H9 (cell line): Measurements from ENCODE around the gene CCDC12. TPM values are rescaled to one million over a fixed set of nuclear protein-coding genes. Genes with fewer than 3 reads are reported as not detected.

Experiments
- DNase-seq: peaks from one replicate; pipeline ENCODE4 v3.0.0-alpha.2; 2017
- H2AFZ ChIP-seq: one replicate; pipeline ENCODE4 v1.6.1; 2013; ENCODE audit warnings: mild to moderate bottlenecking, low read length, control low read depth, moderate library complexity
- H2AK5ac ChIP-seq: 2 replicates; pipeline ENCODE4 v1.6.1; 2013; ENCODE audit warnings: low read length, control low read depth, mixed read lengths; ENCODE audit not compliant: insufficient read length
- H2BK120ac ChIP-seq: one replicate; pipeline ENCODE4 v1.6.1; 2013; ENCODE audit warnings: low read depth, mild to moderate bottlenecking, low read length, control low read depth, inconsistent platforms; ENCODE audit not compliant: poor library complexity, severe bottlenecking
- H2BK12ac ChIP-seq: 2 replicates; pipeline ENCODE4 v1.6.1; 2013; ENCODE audit warnings: low read length, control low read depth, mixed read lengths, low read depth; ENCODE audit not compliant: insufficient read length
- H2BK15ac ChIP-seq: 2 replicates; pipeline ENCODE4 v1.6.1; 2013; ENCODE audit warnings: low read depth, low read length, control low read depth
- H2BK20ac ChIP-seq: one replicate; pipeline ENCODE4 v1.6.1; 2013; ENCODE audit warnings: low read depth, mild to moderate bottlenecking, low read length, control low read depth, inconsistent platforms; ENCODE audit not compliant: poor library complexity, severe bottlenecking
- H2BK5ac ChIP-seq: 2 replicates; pipeline ENCODE4 v1.6.1; 2013; ENCODE audit warnings: low read length, control low read depth, mixed read lengths; ENCODE audit not compliant: insufficient read length
- H3K14ac ChIP-seq: 2 replicates; pipeline ENCODE4 v1.6.1; 2013; ENCODE audit warnings: low read length, control low read depth; ENCODE audit not compliant: insufficient read depth
- H3K18ac ChIP-seq: 2 replicates; pipeline ENCODE4 v1.6.1; 2013; ENCODE audit warnings: low read depth, mild to moderate bottlenecking, mixed read lengths, low read length, control low read depth; ENCODE audit not compliant: insufficient read length
- H3K23ac ChIP-seq: 2 replicates; pipeline ENCODE4 v1.6.1; 2013; ENCODE audit warnings: low read length, control low read depth, mixed read lengths, low read depth; ENCODE audit not compliant: insufficient read length
- H3K23me2 ChIP-seq: 2 replicates; pipeline ENCODE4 v1.6.1; 2013; ENCODE audit warnings: low read depth, mild to moderate bottlenecking, mixed read lengths, low read length, control low read depth; ENCODE audit not compliant: insufficient read length, poor library complexity, severe bottlenecking
- H3K27ac ChIP-seq: 2 replicates; pipeline ENCODE4 v1.5.1; 2013; ENCODE audit warnings: low read length, control low read depth, mixed read lengths, low read depth; ENCODE audit not compliant: insufficient read length
- H3K27me3 ChIP-seq: 2 replicates; pipeline ENCODE4 v1.6.1; 2013; ENCODE audit warnings: low read length, control low read depth, inconsistent platforms; ENCODE audit not compliant: insufficient read depth
- H3K4ac ChIP-seq: 2 replicates; pipeline ENCODE4 v1.6.1; 2013; ENCODE audit warnings: low read depth, mild to moderate bottlenecking, control low read depth, inconsistent platforms, low read length, moderate library complexity
- H3K4me1 ChIP-seq: 2 replicates; pipeline ENCODE4 v1.6.1; 2013; ENCODE audit warnings: low read length, control low read depth, inconsistent platforms; ENCODE audit not compliant: insufficient read depth
- H3K4me2 ChIP-seq: 2 replicates; pipeline ENCODE4 v1.6.1; 2013; ENCODE audit warnings: low read length, control low read depth, mixed read lengths; ENCODE audit not compliant: insufficient read length, insufficient read depth
- H3K56ac ChIP-seq: 2 replicates; pipeline ENCODE4 v1.6.1; 2013; ENCODE audit warnings: low read depth, mild to moderate bottlenecking, mixed read lengths, low read length, control low read depth; ENCODE audit not compliant: insufficient read length
- H3K79me1 ChIP-seq: 2 replicates; pipeline ENCODE4 v1.6.1; 2013; ENCODE audit warnings: low read depth, mild to moderate bottlenecking, moderate library complexity, low read length, control low read depth, inconsistent platforms; ENCODE audit not compliant: insufficient read depth, poor library complexity, severe bottlenecking
- H3K79me2 ChIP-seq: 2 replicates; pipeline ENCODE4 v1.6.1; 2013; ENCODE audit warnings: low read length, control low read depth, inconsistent platforms; ENCODE audit not compliant: insufficient read depth
- H3K9ac ChIP-seq: 2 replicates; pipeline ENCODE4 v1.6.1; 2013; ENCODE audit warnings: low read length, control low read depth, mixed read lengths; ENCODE audit not compliant: insufficient read length; ENCODE audit errors: extremely low read depth
- H3K9me3 ChIP-seq: one replicate; pipeline ENCODE4 v1.6.1; 2013; ENCODE audit warnings: low read depth, low read length, inconsistent platforms; ENCODE audit not compliant: control insufficient read depth
- H3T11ph ChIP-seq: one replicate; pipeline ENCODE4 v1.6.1; 2013; ENCODE audit warnings: mild to moderate bottlenecking, low read length, control low read depth, inconsistent platforms
- H4K20me1 ChIP-seq: one replicate; pipeline ENCODE4 v1.6.1; 2013; ENCODE audit not compliant: control insufficient read depth, insufficient read length, insufficient read depth
- H4K5ac ChIP-seq: 2 replicates; pipeline ENCODE4 v1.6.1; 2013; ENCODE audit warnings: low read depth, mild to moderate bottlenecking, mixed read lengths, low read length, control low read depth; ENCODE audit not compliant: insufficient read length
- H4K8ac ChIP-seq: replicated peaks from 2 replicates; pipeline ENCODE4 v1.6.1; 2013; ENCODE audit warnings: low read length, control low read depth, mixed read lengths, low read depth; ENCODE audit not compliant: insufficient read length
- H4K91ac ChIP-seq: 2 replicates; pipeline ENCODE4 v1.6.1; 2013; ENCODE audit warnings: low read depth, mild to moderate bottlenecking, moderate library complexity, mixed read lengths, low read length, control low read depth; ENCODE audit not compliant: insufficient read length
- H3K27ac Mint-ChIP-seq, 3 experiments: 2 replicates in 2 of 3; 3 replicates in 1 of 3; pipeline ENCODE4 v1.8.0; 2020 to 2021; ENCODE audit warnings: mixed read lengths in 3 of 3, mild to moderate bottlenecking in 1 of 3, moderate library complexity in 1 of 3
- H3K27me3 Mint-ChIP-seq: 2 replicates; pipeline ENCODE4 v1.8.0; 2021; ENCODE audit warnings: low read depth, mild to moderate bottlenecking, moderate library complexity, mixed read lengths
- H3K36me3 Mint-ChIP-seq, 3 experiments: 2 replicates in 2 of 3; 3 replicates in 1 of 3; pipeline ENCODE4 v1.8.0; 2020 to 2021; ENCODE audit warnings: low read depth in 3 of 3, mixed read lengths in 3 of 3; ENCODE audit not compliant: insufficient read depth in 1 of 3
- H3K4me1 Mint-ChIP-seq, 2 experiments: 2 replicates each; pipeline ENCODE4 v1.8.0; 2020; ENCODE audit warnings: mixed read lengths in 2 of 2
- H3K4me3 Mint-ChIP-seq, 2 experiments: 2 replicates in 1 of 2; 3 replicates in 1 of 2; pipeline ENCODE4 v1.8.0; 2020 to 2021; ENCODE audit warnings: mild to moderate bottlenecking in 2 of 2, mixed read lengths in 2 of 2, moderate library complexity in 1 of 2
- H3K9me3 Mint-ChIP-seq, 2 experiments: 2 replicates in 1 of 2; 3 replicates in 1 of 2; pipeline ENCODE4 v1.8.0; 2020; ENCODE audit warnings: mild to moderate bottlenecking in 2 of 2, mixed read lengths in 2 of 2, moderate library complexity in 1 of 2
- CTCF ChIP-seq: fragments of 200-600 bp; sonication (generic); conservative IDR thresholded peaks from 3 replicates; pipeline ENCODE4 v1.8.0; 2021; ENCODE audit warnings: antibody characterized with exemption, mild to moderate bottlenecking
- total RNA-seq: library from RNA; stranded (reverse); gene quantifications from 2 replicates; pipeline ENCODE4 v1.2.1, GENCODE V29; 2021

Gene CCDC12
- total RNA-seq, 1 experiment from 2014 or later: 54.0 TPM

- no peaks in the 10 kb centered on the region for H3K9me3 ChIP-seq
- no peak overlapping the region; a peak in 2 of 7 replicates for H3K27ac Mint-ChIP-seq
- no peak overlapping the region for H2AK5ac ChIP-seq
- no peak overlapping the region for H4K91ac ChIP-seq
- no peaks in the 10 kb centered on the region for H3K79me2 ChIP-seq
- no peak overlapping the region for H3K4ac ChIP-seq
- H3T11ph ChIP-seq: no peak overlapping the region
- no peak overlapping the region for H3K4me2 ChIP-seq
- H3K27ac ChIP-seq: no peak overlapping the region
- H3K23me2 ChIP-seq: no peaks in the 10 kb centered on the region
- no peak overlapping the region for H3K23ac ChIP-seq
- H3K27me3 Mint-ChIP-seq: no peaks in the 10 kb centered on the region
- no peaks in the 10 kb centered on the region for H3K27me3 ChIP-seq
- H3K4me1 Mint-ChIP-seq: peaks cover 20 to 25% of the 10 kb centered on the region in 2 experiments
- no peak overlapping the region for H2BK12ac ChIP-seq
- H3K79me1 ChIP-seq: no peaks in the 10 kb centered on the region
- H4K5ac ChIP-seq: no peak overlapping the region
- no peak for TF ChIP-seq CTCF
- no peaks in the 10 kb centered on the region for H3K9me3 Mint-ChIP-seq
- no peak overlapping the region for H2BK15ac ChIP-seq
- H4K8ac ChIP-seq: no peak overlapping the region
- peaks cover 5 to 37% (median 37%) of the 10 kb centered on the region in 3 experiments; a peak in 6 of 7 replicates for H3K36me3 Mint-ChIP-seq
- H3K56ac ChIP-seq: no peak overlapping the region
- H4K20me1 ChIP-seq: no peaks in the 10 kb centered on the region
- H2AFZ ChIP-seq: no peak overlapping the region
- H2BK5ac ChIP-seq: no peak overlapping the region
- DNase-seq: no peak
- no peak overlapping the region for H2BK120ac ChIP-seq
- no peaks in the 10 kb centered on the region for H3K4me1 ChIP-seq
- H2BK20ac ChIP-seq: no peak overlapping the region
- H3K4me3 Mint-ChIP-seq: no peak overlapping the region
- no peak overlapping the region for H3K18ac ChIP-seq
- H3K14ac ChIP-seq: no peak overlapping the region
- H3K9ac ChIP-seq: no peak overlapping the region
Observed at GRCh38 chr3:47015151-47015550, 38.6 kb upstream of the CCDC12 start.
